ENCODE measurements around the gene PDE3A.
A peak's percentile ranks its signal among the peaks of the same experiment; 100 is the strongest.
"Not testable (repeated sequence)": the region's sequence is repeated elsewhere in the genome, so short reads cannot be mapped to it uniquely, and the experiment has no call there.

The PDE3A gene

DNA sequence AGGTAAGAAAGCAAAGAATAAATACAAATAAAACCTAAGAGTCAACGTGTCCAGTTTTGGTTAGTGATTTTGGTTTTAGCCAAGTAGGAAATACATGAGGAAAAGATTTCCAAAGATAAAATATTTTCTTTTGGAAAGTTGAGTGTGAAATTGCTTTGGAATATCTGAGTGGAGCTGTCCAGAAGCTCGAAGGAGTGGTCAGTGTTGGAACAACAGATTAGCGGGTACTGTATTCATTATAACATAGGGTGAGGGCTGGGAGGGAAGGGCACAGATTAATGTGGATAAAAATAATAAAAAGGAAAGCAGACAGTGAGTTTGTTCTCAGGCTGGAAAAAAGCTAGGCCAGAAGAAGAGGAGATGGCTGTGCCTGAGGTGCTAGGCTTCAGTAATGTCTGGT, 225.3 kb downstream of the PDE3A start:
- TF ChIP-seq CTCF (IDR thresholded peaks at IDR 0.05; ENCODE audit: borderline replicate concordance, control extremely low read depth, extremely low read depth, insufficient read depth, missing control alignments), result no peak
- no peak for DNase-seq (ENCODE audit: low spot score)
- in situ Hi-C loops (cut with MboI; ENCODE audit: low sequenced_read_pairs, unreplicated experiment), result no loop called here

- no peak for DNase-seq (ENCODE audit: low spot score)
- TF ChIP-seq CTCF (IDR thresholded peaks at IDR 0.05; ENCODE audit: borderline replicate concordance, control extremely low read depth, extremely low read depth, insufficient read depth, missing control alignments), result no peak
- in situ Hi-C loops (cut with MboI; ENCODE audit: low sequenced_read_pairs, unreplicated experiment), result no loop called here
Observed at GRCh38 chr12:20596061-20596460, 227.7 kb downstream of the PDE3A start.

GRCh38 chr12:20599757-20600156, 231.4 kb downstream of the PDE3A start:
- no peak for TF ChIP-seq CTCF (IDR thresholded peaks at IDR 0.05; ENCODE audit: borderline replicate concordance, control extremely low read depth, extremely low read depth, insufficient read depth, missing control alignments)
- DNase-seq (ENCODE audit: low spot score), result no peak
- in situ Hi-C loops (cut with MboI; ENCODE audit: low sequenced_read_pairs, unreplicated experiment), result no loop called here

DNA sequence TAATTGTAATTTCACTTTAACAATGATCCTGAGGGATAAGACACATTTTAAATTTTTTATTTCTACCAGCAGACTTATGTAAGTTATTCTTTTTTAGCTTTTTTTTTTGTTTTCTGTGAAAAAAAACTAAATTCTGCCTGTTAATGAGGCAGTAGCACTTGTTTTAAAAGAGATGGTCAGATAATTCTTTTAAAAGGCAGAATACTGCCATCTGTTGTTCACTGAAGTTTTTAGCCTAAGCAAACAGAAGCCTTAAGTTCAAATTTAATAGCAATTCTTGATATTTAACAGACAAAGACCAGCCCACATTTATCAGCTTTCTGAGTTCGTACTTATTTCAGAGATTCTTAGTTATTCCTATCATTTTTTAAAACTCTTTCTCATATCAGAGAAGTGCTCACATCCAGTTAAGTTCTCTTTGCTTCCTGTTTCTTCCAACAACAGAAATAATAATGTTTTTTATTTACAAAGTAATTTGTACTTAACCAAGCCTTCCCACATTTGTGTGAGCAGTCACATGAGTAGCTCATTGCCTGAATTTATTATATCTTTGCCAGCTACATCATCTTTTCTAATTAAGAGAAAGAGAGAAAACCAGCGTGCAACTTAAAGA, 233.4 kb downstream of the PDE3A start:
- TF ChIP-seq CTCF (IDR thresholded peaks at IDR 0.05; ENCODE audit: borderline replicate concordance, control extremely low read depth, extremely low read depth, insufficient read depth, missing control alignments), result peak; percentile 17
- DNase-seq (ENCODE audit: low spot score), result no peak
- in situ Hi-C loops (cut with MboI; ENCODE audit: low sequenced_read_pairs, unreplicated experiment), result no loop called here

DNA sequence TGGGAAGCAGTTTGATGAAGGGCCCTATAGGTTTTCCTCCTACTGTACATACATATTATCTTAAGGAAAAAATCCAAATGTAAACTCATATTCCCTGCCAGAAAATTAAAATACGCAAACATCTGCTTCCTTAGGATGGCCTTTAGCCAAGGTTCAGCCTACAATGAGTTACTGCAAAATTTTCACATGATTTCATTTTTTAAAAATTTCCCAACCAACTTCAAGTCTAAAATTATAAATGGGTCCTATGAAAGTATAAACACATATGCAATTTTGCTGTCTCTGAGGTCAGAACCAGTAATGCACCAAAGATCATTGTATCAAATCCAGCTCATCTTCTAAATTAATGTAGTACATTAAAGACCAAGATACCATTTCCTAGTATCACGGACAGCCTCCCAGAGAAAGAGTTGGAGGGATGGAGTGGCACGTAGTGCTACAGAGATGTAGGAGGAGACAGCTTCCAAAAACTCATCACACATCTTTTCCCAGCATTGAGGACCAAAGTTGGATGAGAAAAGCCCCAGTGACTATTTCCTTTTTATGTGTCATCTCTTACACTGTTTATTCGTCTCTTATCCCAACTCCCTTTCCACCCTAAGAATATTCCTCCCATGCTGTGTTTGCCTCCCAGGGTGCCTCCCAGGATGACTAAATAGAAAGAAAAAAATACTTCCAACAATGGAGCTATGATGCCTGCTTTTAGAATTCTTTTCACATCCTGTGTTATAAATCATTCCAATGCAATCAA, 234.5 kb downstream of the PDE3A start:
- in situ Hi-C loops (cut with MboI; ENCODE audit: low sequenced_read_pairs, unreplicated experiment), result no loop called here
- DNase-seq (ENCODE audit: low spot score), result no peak
- TF ChIP-seq CTCF (IDR thresholded peaks at IDR 0.05; ENCODE audit: borderline replicate concordance, control extremely low read depth, extremely low read depth, insufficient read depth, missing control alignments), result no peak

DNA sequence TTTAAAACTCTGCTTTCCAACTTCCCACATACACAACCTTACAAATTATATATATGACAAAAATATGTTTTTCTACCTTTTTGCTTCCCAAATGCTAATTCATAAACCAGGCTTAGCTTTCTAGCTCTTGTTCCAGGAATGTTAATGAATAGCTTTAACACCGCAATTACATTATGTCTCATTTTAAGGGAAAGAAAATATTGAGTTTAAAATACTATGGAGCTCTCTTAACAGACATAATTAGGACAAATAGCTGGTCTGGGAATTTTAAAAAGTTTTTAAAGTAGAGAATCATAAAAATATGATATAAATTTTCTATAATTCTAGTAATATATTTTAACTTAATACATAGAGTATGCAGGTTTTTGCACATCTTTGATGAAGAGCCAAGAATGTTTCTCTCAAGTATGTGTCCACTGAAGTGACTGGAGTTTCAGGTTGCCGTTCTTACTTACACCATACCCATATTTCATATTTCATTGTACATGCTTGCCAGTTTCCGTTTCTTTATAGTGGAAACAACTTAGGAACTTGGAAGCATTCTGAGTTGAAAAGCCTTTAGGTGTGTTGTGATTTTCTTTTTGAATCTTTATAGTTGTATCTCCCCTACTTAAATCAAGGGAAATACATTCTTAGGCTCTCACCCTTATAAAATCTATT, 236.2 kb downstream of the PDE3A start:
- in situ Hi-C loops (cut with MboI; ENCODE audit: low sequenced_read_pairs, unreplicated experiment), result no loop called here
- DNase-seq (ENCODE audit: low spot score), result no peak
- no peak for TF ChIP-seq CTCF (IDR thresholded peaks at IDR 0.05; ENCODE audit: borderline replicate concordance, control extremely low read depth, extremely low read depth, insufficient read depth, missing control alignments)

DNA sequence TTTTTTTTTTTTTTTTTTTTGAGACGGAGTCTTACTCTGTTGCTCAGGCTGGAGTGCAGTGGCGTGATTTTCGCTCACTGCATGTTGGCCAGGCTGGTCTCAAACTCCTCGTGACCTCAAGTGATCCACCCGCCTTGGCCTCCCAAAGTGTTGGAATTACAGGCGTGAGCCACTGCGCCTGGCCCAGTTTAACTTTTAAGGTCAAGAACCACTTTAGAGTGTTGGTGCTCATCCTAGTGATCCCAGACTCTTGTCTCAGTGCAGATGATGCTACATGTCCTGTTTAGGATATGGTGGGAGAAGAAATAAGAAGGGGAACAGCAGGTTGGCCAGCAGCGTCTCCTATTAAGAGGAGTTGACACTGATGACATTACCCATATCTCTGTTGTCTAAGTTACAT, 246.7 kb downstream of the PDE3A start:
- DNase-seq (ENCODE audit: low spot score); in situ Hi-C loops (cut with MboI; ENCODE audit: low sequenced_read_pairs, unreplicated experiment): not testable (repeated sequence)

Measured in GM13976 (cell line).